Measurements from ENCODE around the gene ZNF664.

The ZNF664 gene

DNA sequence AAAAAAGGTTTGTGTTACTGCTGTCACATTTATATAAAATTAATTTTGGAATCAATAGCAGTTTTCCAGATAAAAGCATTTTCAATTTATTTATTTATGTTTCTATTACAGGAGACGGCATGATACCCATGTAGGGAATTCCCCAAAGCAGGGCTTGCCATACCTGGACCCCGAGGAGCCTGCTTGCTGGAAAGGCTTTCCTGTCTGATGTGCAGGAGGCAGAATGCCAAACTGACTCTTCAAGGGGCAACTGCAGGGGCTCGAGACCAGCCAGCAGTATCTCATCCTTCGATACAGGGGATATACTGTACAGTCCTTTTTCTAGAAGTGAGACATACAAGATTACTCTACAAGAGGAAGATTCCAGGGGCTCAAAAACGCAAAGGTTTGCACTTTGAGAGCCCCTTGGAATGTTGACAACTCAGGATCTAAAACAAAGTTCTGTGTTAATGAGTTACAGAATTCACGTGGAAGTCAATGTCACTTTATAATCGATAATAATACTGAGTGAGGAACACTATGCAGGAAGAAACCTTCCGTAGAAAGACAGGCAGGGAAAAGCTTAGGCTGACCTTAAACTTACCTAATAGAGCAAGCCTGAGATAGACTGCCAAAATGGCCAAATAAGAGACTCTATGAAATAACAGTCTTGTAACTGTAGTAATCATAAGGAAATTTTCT lies 38.6 kb downstream of the ZNF664 start:
- DNase-seq = no peak

DNA sequence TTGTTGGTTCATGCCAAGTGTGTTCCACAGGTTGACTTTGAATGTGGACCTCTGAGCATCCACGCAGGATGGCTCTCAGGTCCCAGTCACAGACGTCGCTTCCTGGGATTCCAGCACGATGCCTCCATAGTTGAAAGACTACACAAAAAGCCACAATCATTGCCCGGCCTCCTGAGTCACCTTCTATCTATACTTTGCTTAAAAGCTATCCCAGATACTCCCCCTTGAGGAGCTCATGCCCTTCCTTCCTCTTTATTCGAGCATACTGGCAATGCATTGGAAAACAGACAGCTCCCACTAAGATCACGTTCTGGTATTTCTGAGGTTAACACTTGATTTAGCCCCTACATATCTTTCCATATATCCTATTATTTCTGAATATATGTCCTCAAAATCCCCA lies 40.1 kb downstream of the ZNF664 start:
- no peak for DNase-seq

DNA sequence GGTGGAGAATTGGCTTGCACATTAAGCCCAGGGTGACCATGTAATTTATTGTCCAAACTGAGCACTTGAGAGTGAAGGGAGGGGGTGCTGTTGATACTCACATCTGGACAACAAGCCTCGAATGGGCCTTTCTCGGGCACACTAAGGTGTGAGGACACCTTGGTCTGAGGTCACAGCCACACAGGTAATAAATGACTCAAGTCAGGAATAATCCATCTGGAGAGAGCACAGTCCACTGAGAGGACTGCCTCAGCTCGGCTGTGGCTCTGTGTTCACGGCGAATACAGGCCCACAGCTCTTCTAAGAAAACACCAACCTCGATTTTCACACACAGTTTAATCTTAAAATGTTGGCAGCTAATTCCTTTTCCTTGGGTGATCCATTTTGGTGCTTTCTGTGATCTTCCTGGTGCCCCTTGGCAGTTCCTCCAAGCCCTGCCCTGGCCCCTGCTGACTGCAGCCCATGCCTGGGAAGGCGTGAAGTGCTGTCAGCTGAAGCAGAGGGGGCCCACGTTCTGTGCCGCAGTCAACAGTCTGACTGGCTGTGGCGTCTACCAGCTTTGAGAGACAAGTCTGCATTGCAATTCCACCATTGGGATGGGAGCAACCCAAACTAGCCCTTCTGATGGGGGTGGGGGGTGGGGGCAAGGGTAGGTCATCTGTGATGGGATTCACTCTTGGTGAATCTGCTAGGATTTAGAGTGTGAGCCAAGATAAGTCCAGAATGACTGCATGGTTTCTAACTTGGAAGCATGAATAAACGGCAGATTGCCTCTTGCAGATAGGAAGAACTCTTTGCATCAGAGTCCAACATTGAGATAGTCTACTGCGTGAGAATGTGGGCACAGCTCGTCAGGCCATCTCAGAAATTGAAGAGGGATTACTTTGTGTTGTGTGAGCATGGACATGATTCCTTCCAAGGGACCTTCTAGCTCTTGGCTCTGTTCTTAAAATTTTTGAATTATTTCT lies 42.8 kb downstream of the ZNF664 start:
- no peak for DNase-seq

DNA sequence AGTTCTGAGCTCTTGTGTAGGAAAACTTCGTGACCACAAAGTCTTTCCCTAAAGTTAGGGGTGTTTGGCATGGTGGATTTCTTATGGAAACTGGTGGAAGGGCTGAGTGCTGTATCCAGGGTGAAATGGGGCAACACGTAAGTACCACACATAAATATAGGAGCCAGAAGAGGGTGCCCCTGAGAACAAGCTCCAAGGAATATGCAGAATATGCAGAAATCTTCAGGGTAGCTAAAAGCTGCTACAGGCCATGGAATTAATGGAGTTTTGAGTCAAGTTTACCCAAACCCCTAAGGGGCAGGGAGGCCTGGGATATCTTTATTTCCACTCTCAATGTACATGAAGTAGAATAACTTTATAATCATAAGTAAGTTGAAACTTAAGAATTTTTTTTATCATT lies 44.0 kb downstream of the ZNF664 start:
- DNase-seq = no peak

DNA sequence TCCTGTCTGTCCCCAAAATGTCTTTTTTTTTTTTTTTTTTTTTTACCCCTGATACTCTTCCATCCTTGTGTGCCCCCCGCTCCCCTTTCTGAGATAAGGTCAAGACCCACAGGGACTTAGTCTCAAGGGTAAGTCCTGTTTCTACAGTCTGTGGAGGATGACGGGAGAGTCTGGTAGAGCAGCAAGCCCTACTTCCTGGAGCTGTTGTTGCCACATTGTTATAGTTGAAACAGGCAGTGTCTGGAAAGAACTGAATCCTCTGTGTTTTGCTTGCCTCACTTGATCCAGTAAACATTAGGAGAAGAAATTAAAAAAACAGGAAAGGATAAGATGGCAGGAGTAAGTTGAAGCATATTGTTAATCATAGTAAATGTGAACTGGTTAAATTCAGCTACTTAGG lies 45.5 kb downstream of the ZNF664 start:
- no peak for DNase-seq

- no peak for DNase-seq
These were observed 46.1 kb downstream of the ZNF664 start for GRCh38 chr12:124019115-124019514.

DNA sequence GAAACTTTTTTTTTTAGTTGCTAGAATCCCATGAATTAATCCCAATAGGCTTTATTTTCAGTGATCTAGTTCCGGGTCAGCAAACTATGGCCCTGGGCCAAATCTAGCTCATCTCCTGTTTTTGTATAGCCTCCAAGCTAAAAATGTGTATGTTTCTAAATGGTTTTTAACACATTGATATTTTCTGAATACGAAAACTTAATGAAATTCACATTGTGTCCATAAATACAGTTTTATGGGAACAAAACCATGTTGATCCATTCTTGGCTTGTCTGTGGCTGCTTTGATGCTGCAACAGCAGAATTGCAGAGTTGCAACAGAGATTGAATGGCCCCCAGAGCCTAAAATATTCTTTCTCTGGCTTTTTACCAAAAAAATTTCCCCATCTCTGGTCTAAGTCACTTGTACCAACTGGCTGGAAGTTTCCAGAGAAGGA lies 47.5 kb downstream of the ZNF664 start:
- DNase-seq = no peak

DNA sequence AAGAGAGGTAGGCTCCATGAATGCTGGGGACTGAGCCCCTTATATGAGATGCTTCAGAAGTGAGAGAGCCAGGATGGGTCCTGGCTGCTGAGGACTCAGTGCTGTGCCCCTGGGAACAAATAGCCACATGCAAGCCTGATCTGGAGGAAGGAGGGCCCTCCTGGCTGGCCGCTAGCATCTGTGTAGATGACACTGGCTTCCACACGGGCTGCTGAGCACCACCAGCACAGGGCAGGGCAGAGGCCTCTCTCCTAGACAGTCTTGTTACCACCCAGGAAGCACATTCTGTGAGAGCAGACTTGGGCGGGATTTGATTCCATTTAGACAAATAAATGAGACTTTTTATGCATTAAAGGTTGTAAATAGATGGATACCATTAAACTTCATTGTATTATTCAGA lies 48.0 kb downstream of the ZNF664 start:
- no peak for DNase-seq

DNA sequence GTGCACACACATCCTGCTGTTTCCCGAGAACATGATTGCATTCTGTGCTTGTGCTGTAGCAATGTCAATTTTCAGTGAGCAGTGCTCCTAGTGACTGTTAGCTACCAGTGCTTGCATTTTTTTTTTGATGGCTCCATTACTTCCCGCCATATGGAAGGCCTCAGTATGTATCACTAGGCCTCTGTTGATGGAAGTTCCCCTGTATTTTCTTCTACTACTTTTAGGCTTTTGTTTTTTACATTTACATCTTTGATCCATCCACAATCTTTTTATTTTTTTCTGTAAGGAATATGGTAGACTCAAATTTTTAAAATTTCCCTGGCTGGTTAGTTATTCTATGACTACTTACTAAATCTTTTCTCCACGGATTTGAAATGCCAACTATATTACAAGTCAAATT lies 49.1 kb downstream of the ZNF664 start:
- DNase-seq = no peak

- peak; percentile 18 to 28 for DNase-seq
These were observed 51.3 kb downstream of the ZNF664 start for GRCh38 chr12:124024263-124024678.

- no peak for DNase-seq
These were observed 51.8 kb downstream of the ZNF664 start for GRCh38 chr12:124024776-124025175.

DNA sequence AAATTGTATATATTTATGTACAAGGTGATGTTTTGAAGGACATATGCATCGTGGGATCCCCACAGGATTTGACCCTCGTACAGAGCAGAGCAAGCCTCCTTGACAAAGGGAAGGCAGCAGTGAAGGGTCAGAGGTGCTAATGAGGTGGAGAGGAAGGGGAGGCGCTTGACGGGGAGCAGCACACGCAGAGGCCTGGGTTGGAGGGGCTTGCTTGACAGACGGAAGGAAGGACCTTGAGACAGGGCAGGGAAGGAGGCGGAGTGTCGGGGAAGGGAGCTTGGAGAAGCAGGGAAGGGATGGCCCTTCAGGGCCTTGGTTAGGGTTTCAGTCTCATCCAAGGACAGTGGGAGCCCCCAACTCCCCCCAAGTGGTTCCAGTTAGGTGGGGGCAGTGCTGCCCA lies 52.6 kb downstream of the ZNF664 start:
- no peak for DNase-seq

DNA sequence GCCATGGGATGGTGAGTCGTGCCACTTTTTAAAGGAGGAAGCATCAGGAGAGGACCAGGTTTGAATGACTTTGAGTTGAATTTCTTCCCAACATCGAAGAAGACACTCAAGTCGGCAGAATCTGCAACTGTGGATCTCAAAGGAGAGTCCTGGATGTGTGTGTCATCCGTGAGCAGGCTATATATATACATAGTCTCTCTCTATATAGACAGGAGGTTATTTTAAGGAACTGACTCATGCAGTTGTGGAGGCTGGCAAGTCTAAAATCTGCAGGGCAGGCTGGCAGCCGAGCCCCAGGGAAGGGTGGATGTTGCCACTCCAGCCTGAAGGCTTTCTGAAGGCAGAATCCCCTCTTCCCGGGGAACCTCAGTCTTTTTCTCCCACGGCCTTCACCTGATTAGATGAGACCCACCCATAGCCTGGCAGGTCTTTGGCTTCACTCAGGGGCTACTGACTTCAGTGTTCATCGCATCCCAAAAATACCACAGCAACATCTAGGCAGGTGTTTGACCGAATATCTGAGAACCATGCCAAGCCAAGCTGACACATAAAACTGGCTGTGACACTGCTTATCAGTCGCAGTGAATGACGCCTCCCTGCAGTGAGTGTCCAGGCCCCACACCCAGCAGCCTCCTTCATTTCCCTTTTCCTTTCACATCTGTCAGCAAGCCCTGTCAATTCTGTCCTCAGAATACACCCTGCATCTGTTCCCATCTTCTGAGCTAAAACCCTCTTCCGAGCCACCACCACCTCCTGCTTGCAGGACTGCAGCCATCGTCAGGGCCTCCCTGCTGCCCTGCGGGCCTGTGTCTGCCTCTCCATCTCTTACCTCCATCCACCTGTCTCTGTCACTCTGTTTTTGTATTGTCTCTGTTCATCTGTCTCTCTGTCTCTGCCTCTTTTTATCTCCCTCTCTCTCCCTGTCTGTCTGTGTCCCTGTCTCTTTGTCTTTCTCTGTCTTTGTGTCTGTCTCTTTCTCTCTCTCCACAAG lies 54.0 kb downstream of the ZNF664 start:
- DNase-seq = no peak

DNA sequence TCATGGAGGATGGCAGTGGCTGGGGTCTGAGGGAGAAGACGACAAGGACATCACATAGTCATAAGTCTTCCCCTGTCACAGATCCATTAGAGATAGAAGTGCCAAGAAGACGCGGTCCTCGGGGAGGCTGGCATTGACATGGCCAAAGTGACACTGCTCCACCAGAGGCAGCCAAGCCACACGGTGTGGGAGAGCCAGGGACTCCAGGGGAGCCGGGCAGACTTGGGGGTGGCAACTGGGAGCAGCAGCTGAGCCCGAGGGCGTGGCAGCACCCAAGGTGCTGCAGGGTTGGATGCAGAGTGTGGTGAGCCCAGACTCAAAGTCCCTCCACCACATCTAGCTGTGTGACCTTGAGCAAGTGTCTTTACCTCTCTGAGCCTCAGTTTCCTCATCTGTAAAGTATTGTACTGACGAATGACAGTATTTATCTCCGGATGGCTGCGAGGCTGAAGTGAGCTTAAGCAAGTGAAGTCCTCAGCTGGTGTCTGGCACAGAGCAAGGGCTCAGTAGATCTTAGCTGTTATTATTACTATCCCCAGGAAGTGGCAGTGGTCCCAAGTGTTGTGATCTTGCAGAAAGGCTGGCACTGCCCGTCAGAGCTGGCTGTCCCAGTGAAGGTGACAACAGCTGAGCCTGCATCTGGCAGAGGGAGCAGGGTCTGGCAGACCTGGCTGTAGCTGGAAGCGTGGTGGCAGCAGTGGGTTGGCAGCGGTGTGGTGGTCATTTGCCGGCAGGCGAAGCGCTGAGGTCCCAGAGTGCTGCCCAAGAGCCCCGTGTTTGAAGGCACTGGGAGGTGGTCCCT lies 54.9 kb downstream of the ZNF664 start:
- DNase-seq = no peak

GRCh38 chr12:124028555-124028925 lies 55.5 kb downstream of the ZNF664 start:
- no peak for DNase-seq

DNA sequence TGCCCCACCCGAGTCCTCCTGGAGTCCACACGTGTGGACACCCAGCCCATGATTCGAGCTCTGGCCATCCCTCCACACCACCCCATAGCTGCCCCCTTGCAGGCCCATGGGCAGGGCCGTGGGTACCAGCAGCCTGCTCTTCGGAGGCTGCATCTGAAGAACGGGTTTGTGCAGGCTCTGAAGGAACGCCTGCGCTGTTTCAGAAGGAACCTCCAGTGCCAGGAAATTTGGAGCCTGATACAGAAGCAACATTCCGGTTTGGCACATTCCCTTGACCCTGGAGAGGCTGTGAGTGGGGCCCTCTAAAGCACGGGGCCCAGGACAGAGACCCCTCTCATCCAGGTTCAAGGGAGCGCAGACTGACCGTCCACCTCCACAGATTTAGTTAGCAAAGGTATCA lies 57.0 kb downstream of the ZNF664 start:
- DNase-seq = no peak

DNA sequence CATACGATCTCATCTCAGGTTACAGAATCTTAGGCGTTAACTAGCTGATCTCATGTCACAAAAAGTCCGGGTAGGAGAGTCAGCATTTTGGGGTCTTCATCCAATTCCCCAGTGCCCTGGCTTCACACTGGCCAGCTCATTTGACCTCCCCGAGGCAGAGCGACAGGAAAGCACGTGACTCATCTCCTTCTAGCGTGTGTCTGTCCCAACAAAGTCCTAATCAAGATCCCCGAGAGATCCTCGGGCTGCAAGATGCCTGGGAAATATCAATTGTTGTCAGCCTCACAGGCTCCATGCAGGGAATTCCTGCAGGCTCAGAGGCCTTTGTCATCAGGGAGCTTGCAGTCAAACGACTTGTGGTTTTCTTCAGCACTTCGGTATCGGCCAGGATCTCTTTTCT lies 57.5 kb downstream of the ZNF664 start:
- no peak for DNase-seq

GRCh38 chr12:124031058-124031457 lies 58.0 kb downstream of the ZNF664 start:
- DNase-seq = no peak

- no peak for DNase-seq
These were observed 59.4 kb downstream of the ZNF664 start for GRCh38 chr12:124032265-124032886.

- no peak for DNase-seq
These were observed 60.8 kb downstream of the ZNF664 start for GRCh38 chr12:124033859-124034258.

DNA sequence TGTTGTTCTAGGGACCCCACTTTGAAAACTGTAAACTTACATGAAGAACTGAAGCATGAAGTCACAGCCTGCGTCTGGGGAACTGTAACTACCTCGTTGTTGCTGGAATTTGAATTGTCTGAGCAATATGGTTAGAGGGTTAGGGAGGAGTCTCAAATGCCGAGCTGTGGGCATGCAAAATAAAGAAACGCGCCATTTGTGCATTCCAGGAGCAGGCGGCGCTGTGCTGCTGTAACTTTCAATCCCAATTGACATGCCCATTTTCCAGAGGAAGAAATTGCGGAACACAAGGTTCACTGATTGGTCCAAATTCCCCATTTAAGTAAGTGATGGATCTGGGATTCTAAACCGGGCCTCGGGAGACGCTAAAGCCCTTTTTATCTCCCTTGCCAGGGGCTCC lies 61.3 kb downstream of the ZNF664 start:
- no peak for DNase-seq

GRCh38 chr12:124035163-124035562 lies 62.1 kb downstream of the ZNF664 start:
- DNase-seq = no peak
